Measurements from ENCODE around the gene FAM236B. TPM values are rescaled to one million over a fixed set of nuclear protein-coding genes. Genes with fewer than 3 reads are reported as not detected.

The FAM236B gene
- total RNA-seq = not detected in 2 replicates

GRCh38 chrX:72782560-72782959, at the start of gene FAM236B:
Gene FAM236B, minus strand, starts transcription at chrX:72782660. Its CDS starts 100 bp downstream, at chrX:72782560.

DNA sequence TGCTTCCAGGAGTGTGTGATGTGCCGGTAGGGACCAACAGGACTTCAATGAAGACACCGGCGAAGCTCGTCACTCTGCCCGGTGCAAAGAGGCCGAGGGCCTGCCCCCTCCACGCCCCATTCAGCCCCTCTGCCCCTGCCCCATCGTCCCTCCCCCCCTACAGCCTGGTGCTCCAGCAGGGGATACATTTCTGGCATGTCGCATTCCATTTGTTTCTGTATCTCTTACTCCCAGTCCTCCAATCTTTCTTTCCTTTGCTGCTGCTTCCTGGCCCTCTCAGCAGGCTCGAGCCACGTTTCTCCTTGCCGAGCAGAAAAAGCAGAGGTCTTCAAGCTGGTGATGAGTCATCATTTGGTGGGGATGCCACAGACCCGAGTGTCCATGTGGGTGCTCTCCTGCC, 25.6 kb upstream of the FAM236B start, which contains the start of gene FAM236D:
TSS of gene FAM236D (minus strand) at position 101 of the 400 bp plus-strand sequence. CDS start at position 1, 100 bp downstream.

DNA sequence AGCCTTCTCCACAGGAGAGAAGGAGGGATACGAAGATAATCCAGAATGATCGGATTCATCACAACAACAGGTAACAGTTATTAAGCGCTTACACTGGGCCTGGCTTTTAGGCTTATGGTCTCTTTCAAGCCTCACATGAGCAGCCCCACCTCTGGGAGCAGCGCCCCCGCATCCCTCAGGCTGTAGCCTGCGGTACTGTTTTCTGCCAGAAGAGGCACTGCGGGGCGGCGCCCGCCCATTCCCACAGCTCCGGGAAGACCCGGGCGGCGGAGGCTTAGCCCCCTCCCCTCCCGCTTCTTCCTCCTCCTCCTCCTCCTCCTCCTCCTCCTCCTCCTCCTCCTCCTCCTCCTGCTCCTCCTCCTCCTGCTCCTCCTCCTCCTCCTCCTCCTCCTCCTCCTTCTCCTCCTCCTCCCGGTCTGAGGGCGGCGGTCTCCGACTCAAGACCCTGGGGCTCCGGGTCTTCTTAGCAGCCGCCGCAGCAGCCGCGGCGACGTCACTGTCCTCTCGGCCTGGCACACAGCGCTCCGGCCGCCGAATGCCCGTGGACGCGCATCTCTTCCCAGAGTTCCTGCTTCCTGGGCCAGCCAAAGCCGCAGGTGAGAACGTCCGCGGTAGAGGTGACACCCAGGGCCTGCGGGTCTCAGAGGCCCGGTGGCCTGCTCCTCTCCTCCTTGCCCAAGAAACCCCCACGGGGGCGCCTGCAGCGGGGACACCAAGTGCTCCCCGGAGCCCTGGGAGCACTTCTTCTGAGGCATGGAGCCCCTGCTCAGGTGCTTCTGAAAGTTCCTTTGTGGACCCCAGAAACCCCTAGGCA, 5.6 kb downstream of the FAM236B start, which contains the start of gene DMRTC1B:
TSS of gene DMRTC1B (plus strand) at position 238 of the 814 bp plus-strand sequence. CDS start 68,246 bp downstream, outside the sequence.

Other genes with a start within 250 kb of the FAM236B start
- 12.3 and 32.2 TPM in 2 replicates for gene HDAC8, start 209.8 kb downstream of the FAM236B start, total RNA-seq
- gene PHKA1, start 68.4 kb downstream of the FAM236B start, total RNA-seq = 21.6 and 24.9 TPM in 2 replicates
- not detected in 2 replicates for gene DMRTC1B, start 5.8 kb downstream of the FAM236B start, total RNA-seq
- gene FAM236D, start 25.6 kb upstream of the FAM236B start, total RNA-seq = not detected in 2 replicates
- not detected in 2 replicates for gene FAM236C, start 130.0 kb upstream of the FAM236B start, total RNA-seq
- not detected in 2 replicates for gene FAM236A, start 155.5 kb upstream of the FAM236B start, total RNA-seq
- not detected in 2 replicates for gene DMRTC1, start 161.2 kb upstream of the FAM236B start, total RNA-seq
- gene PABPC1L2B, start 220.3 kb upstream of the FAM236B start, total RNA-seq = not detected in 2 replicates

Data from nasal cavity respiratory epithelium epithelial cell of viscerocranial mucosa (primary cell).